Renal cortical epithelial cell (primary cell): Measurements from ENCODE around the gene EEF2KMT. TPM values are rescaled to one million over a fixed set of nuclear protein-coding genes. Genes with fewer than 3 reads are reported as not detected.
"Not testable (repeated sequence)": the region's sequence is repeated elsewhere in the genome, so short reads cannot be mapped to it uniquely, and the experiment has no call there.

ENCODE experiments used
- DNase-seq: peaks from one replicate; pipeline ENCODE4 v3.0.0-alpha.2; 2011; ENCODE audit warnings: low read depth
- total RNA-seq: library from RNA; depleted of rRNA; stranded (reverse); fragments of >200 nt; gene quantifications from 2 replicates; pipeline ENCODE4 v1.2.3, GENCODE V29; 2014

Gene EEF2KMT
- total RNA-seq, result 12.3 and 13.9 TPM in 2 replicates

DNA sequence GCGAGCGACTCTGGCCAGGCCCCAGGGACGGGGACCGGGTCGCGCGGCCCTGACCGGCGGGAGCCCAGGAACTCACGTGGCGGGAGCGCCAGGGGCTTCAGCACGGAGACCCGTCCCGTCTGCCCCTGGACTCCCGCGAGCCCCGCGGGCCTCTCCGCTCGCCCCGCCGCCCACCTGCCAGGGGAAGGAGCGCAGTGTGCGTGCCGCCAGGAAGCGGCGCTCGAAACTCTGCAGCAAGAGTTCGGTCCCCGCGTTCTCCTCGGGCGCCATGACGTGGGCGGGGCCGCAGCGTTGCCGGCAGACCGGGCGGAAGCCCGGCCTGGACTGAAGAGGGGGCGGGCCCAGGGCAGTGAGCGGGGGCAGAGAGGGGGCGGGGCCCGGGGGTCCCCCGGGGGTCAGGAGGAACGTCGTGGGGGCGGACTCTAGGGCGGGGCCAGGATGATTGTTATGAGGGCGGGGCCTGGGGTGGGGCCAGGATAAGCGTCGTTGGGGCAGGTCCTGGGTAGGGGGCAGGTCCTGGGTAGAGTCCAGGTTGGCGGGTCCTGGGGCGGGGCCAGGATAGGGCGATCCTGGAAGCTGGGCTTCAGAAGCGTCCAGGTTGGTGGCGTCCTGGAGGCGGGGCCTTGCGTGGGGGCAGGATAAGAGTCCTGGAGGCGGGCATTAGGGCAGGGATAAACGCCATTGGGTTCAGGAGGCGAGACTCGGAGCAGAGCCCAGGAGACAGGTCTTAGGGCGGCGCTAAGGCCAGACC lies at the start of gene EEF2KMT:
Gene EEF2KMT, minus strand, starts transcription at position 326 of the 751 bp plus-strand sequence. Its CDS starts 56 bp downstream, at position 270.
- DNase-seq, result peak; percentile 97

DNA sequence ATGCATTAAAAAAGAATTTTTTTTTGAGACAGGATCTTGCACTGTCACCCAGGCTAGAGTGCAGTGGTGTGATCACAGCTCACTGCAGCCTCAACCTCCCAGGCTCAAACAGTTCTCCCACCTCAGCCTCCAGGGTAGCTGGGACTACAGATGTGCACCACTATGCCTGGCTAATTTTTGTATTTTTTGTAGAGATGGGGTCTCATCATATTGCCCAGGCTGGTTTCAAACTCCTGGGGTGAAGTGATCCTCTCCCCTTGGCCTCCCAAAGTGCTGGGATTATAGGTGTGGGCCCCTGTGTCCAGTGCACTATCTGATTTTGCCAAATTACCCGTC lies 47.0 kb upstream of the EEF2KMT start:
- not testable (repeated sequence) for DNase-seq

GRCh38 chr16:5143761-5144620 lies 46.4 kb upstream of the EEF2KMT start:
- no peak for DNase-seq

DNA sequence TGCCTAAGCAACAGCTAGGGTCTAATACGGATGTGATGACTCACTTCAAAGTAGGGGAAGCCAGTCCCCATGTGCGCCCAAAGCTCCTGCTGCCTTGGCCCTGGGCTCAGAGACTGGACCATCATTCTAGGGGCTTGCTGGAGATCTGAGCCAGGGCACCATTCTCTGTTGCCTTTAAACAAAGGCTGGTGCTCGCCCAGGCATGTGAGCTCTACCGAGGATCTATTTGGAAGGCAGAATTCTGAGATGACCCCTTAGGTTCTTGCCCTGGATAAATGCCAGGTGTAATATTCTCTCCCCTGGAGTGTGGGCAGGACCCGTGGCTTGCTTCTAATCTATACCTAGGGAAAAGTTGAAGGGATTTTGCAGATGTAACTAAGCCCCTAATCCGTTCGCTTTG lies 42.6 kb upstream of the EEF2KMT start:
- not testable (repeated sequence) for DNase-seq

DNA sequence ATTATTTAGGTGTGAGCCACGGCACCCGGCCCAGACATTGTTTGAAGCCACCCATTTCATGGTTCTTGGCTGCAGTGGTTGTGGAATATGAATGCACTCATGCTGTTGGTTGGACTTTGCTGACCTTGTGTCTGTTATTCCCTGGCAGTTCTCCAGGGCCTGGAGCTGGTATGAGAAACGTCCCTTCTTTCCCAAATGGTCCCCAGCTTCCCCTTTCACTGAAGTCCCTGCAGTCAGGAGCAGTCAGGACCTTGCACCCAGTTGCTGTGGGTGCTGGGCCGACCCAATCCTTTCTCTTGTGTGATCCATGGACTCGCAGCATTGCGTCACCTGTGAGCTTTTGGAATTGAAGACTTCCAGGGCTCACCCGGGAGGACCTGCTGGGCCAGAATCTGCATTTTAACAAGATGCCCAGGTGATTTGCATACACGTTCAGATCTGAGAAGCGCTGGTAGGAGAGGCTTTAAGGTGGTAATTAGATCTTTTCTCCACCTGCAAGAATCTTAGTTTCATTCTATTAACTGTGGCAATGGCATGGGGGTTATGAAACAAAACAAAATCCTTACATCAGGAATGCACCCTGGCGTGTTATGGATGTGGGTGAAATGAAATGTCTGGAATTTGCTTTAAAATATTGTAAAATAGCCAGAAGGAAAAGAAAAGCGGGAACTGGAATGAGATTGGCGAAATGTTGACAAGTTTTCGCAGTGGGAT lies 37.3 kb upstream of the EEF2KMT start:
- not testable (repeated sequence) for DNase-seq

GRCh38 chr16:5132915-5133600 lies 35.5 kb upstream of the EEF2KMT start:
- not testable (repeated sequence) for DNase-seq

DNA sequence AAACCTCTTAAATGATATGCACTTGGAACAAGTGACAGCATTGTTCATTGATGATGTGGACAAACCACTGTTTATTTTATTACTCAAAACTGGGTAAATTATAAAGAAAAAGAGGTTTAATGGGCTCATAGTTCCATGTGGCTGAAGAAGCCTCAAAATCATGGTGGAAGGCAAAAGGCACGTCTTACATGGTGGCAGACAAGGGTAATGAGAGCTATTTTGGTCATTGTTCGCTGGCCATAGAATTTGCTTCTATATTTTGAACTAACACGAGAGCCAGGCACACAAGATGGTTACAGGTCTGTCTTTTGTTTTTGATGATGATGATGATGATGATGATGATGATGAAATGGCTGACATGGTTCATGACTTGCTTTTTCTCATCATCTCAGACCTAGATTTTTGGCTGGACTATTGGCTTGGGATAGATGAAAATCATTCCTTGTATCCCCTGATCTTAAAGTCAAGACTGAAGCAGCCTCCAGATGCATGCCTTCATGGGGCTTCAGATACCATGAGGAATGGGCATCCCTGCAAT lies 33.9 kb upstream of the EEF2KMT start:
- not testable (repeated sequence) for DNase-seq

GRCh38 chr16:5117300-5118087 lies 19.9 kb upstream of the EEF2KMT start:
- DNase-seq, result not testable (repeated sequence)

- not testable (repeated sequence) for DNase-seq
Measured at GRCh38 chr16:5116780-5117295, 19.2 kb upstream of the EEF2KMT start.

- not testable (repeated sequence) for DNase-seq
Measured at GRCh38 chr16:5110933-5111332, 13.3 kb upstream of the EEF2KMT start.

GRCh38 chr16:5108505-5109158 lies 11.0 kb upstream of the EEF2KMT start:
- no peak for DNase-seq

- DNase-seq, result peak; percentile 34
Measured at GRCh38 chr16:5105039-5105438, 7.4 kb upstream of the EEF2KMT start.

DNA sequence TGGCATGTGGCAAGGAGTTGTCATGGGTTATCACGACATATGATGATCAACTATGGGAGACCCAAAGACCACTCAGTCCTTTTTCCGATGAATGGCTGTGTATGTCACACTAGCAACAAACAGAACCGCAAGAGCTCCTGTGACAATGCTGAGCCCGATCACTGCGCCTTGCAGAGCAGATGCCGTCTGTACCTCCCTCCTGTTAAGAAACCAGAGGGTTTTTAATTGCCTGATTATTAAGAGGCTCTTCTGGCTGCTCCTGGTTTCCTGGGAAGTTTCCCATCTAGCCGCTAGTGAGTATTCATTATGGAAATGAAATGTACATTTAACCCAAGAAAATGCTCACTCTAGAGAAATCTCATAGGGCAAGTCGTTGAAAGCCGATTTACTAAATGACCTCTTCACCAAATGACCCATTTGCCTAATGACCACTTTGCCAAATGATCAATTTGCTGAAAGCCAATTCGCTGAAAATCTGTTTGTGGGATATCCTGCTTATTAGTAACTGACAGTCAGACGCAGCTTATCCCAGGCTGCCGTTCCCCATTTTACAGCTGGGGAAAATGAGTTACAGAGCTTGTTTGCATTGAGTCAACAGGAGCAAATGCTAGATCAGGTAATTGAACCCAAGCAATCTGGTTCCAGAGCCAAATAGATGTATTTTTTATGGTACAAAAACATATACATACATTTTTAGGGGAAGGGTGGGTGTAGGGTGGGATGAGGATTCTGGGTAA lies 5.9 kb upstream of the EEF2KMT start:
- DNase-seq, result not testable (repeated sequence)

- DNase-seq, result not testable (repeated sequence)
Measured at GRCh38 chr16:5099174-5099573, 1.6 kb upstream of the EEF2KMT start.

- DNase-seq, result peak; percentile 41
Measured at GRCh38 chr16:5098221-5099159, 895 bp upstream of the EEF2KMT start.

GRCh38 chr16:5097061-5097469 lies 530 bp downstream of the EEF2KMT start:
- not testable (repeated sequence) for DNase-seq

GRCh38 chr16:5096437-5097060 lies 1.0 kb downstream of the EEF2KMT start:
- DNase-seq, result not testable (repeated sequence)
